ENCODE results near the gene FAM98B. TPM values are rescaled to one million over a fixed set of nuclear protein-coding genes. Genes with fewer than 3 reads are reported as not detected.

Gene FAM98B
- total RNA-seq, 3 donors from 2014 or later: 42.5 to 44.6 (median 44.0) TPM

- Mint-ChIP-seq H3K27me3 (ENCODE audit: low read depth) (no peaks in the 10 kb centered on the region), H3K9me3 (no peaks in the 10 kb centered on the region), H3K4me1 (ENCODE audit: low read depth) (peaks cover 30% of the 10 kb centered on the region), H3K4me3 (no peak overlapping the region), H3K36me3 (ENCODE audit: insufficient read depth) (peaks cover 37% of the 10 kb centered on the region)
- DNase-seq (no peak), ATAC-seq (no peak)
These were observed 23.7 kb downstream of the FAM98B start for GRCh38 chr15:38477637-38478036.

GRCh38 chr15:38479266-38479665 is 25.3 kb downstream of the FAM98B start:
- no peaks in the 10 kb centered on the region for H3K27me3 Mint-ChIP-seq (ENCODE audit: low read depth)
- H3K4me1 Mint-ChIP-seq (ENCODE audit: low read depth): peaks cover 31% of the 10 kb centered on the region
- DNase-seq: no peak
- no peaks in the 10 kb centered on the region for H3K9me3 Mint-ChIP-seq
- H3K4me3 Mint-ChIP-seq: no peak overlapping the region
- no peak for ATAC-seq
- peaks cover 36% of the 10 kb centered on the region for H3K36me3 Mint-ChIP-seq (ENCODE audit: insufficient read depth)

- no peak for DNase-seq
- H3K9me3 Mint-ChIP-seq: no peaks in the 10 kb centered on the region
- H3K27me3 Mint-ChIP-seq (ENCODE audit: low read depth): no peaks in the 10 kb centered on the region
- ATAC-seq: no peak
- no peak overlapping the region for H3K4me3 Mint-ChIP-seq
- peaks cover 32% of the 10 kb centered on the region for H3K36me3 Mint-ChIP-seq (ENCODE audit: insufficient read depth)
- peaks cover 28% of the 10 kb centered on the region for H3K4me1 Mint-ChIP-seq (ENCODE audit: low read depth)
These were observed 25.8 kb downstream of the FAM98B start for GRCh38 chr15:38479756-38480155.

GRCh38 chr15:38481113-38481512 is 27.2 kb downstream of the FAM98B start:
- ATAC-seq (no peak), DNase-seq (no peak)
- Mint-ChIP-seq H3K9me3 (no peaks in the 10 kb centered on the region), H3K36me3 (ENCODE audit: insufficient read depth) (peaks cover 26% of the 10 kb centered on the region), H3K27me3 (ENCODE audit: low read depth) (no peaks in the 10 kb centered on the region), H3K4me1 (ENCODE audit: low read depth) (peaks cover 33% of the 10 kb centered on the region), H3K4me3 (no peak overlapping the region)

- Mint-ChIP-seq H3K27me3 (ENCODE audit: low read depth) (no peaks in the 10 kb centered on the region), H3K9me3 (no peaks in the 10 kb centered on the region), H3K4me3 (no peak overlapping the region), H3K36me3 (ENCODE audit: insufficient read depth) (peaks cover 22% of the 10 kb centered on the region), H3K4me1 (ENCODE audit: low read depth) (peaks cover 38% of the 10 kb centered on the region)
- DNase-seq (no peak), ATAC-seq (no peak)
These were observed 27.8 kb downstream of the FAM98B start for GRCh38 chr15:38481761-38482160.

- no peak overlapping the region for H3K4me3 Mint-ChIP-seq
These were observed 28.6 kb downstream of the FAM98B start for GRCh38 chr15:38482572-38482971.

GRCh38 chr15:38486936-38487335 is 33.0 kb downstream of the FAM98B start:
- ATAC-seq: peak; percentile 92 to 97
- peaks cover 29% of the 10 kb centered on the region for H3K36me3 Mint-ChIP-seq (ENCODE audit: insufficient read depth)

More at GRCh38 chr15:38482572-38482971, 28.6 kb downstream of the FAM98B start:
- ATAC-seq: no peak
- peaks cover 45% of the 10 kb centered on the region for H3K4me1 Mint-ChIP-seq (ENCODE audit: low read depth)
- H3K36me3 Mint-ChIP-seq (ENCODE audit: insufficient read depth): peaks cover 22% of the 10 kb centered on the region
- DNase-seq: no peak
- no peaks in the 10 kb centered on the region for H3K27me3 Mint-ChIP-seq (ENCODE audit: low read depth)
- no peaks in the 10 kb centered on the region for H3K9me3 Mint-ChIP-seq

GRCh38 chr15:38487378-38487777 is 33.5 kb downstream of the FAM98B start:
- Mint-ChIP-seq H3K4me1 (ENCODE audit: low read depth) (peaks cover 44% of the 10 kb centered on the region), H3K9me3 (no peaks in the 10 kb centered on the region), H3K27me3 (ENCODE audit: low read depth) (no peaks in the 10 kb centered on the region), H3K36me3 (ENCODE audit: insufficient read depth) (peaks cover 29% of the 10 kb centered on the region), H3K4me3 (no peak overlapping the region)
- no peak for ATAC-seq
- no peak for DNase-seq

More at GRCh38 chr15:38486936-38487335, 33.0 kb downstream of the FAM98B start:
- DNase-seq: no peak
- Mint-ChIP-seq H3K4me1 (ENCODE audit: low read depth) (peaks cover 48% of the 10 kb centered on the region), H3K9me3 (no peaks in the 10 kb centered on the region), H3K27me3 (ENCODE audit: low read depth) (no peaks in the 10 kb centered on the region), H3K4me3 (no peak overlapping the region)

GRCh38 chr15:38490242-38490922 is 36.5 kb downstream of the FAM98B start:
- no peaks in the 10 kb centered on the region for H3K9me3 Mint-ChIP-seq
- ATAC-seq (peak in 1 of 2 donors; percentile 21), DNase-seq (no peak)
- no peaks in the 10 kb centered on the region for H3K27me3 Mint-ChIP-seq (ENCODE audit: low read depth)
- H3K36me3 Mint-ChIP-seq (ENCODE audit: insufficient read depth): peaks cover 35% of the 10 kb centered on the region
- H3K4me1 Mint-ChIP-seq (ENCODE audit: low read depth): peaks cover 40% of the 10 kb centered on the region
- H3K4me3 Mint-ChIP-seq: no peak overlapping the region

GRCh38 chr15:38496151-38496550 is 42.2 kb downstream of the FAM98B start:
- Mint-ChIP-seq H3K36me3 (ENCODE audit: insufficient read depth) (peaks cover 57% of the 10 kb centered on the region), H3K27me3 (ENCODE audit: low read depth) (no peaks in the 10 kb centered on the region), H3K4me1 (ENCODE audit: low read depth) (peaks cover 19% of the 10 kb centered on the region), H3K4me3 (no peak overlapping the region), H3K9me3 (no peaks in the 10 kb centered on the region)
- ATAC-seq (no peak), DNase-seq (no peak)

- Mint-ChIP-seq H3K27me3 (ENCODE audit: low read depth) (no peaks in the 10 kb centered on the region), H3K36me3 (ENCODE audit: insufficient read depth) (peaks cover 66% of the 10 kb centered on the region), H3K9me3 (no peaks in the 10 kb centered on the region), H3K4me1 (ENCODE audit: low read depth) (peaks cover 11% of the 10 kb centered on the region), H3K4me3 (no peak overlapping the region)
- DNase-seq: no peak
- ATAC-seq: peak in 1 of 2 donors; percentile 30
These were observed 45.7 kb downstream of the FAM98B start for GRCh38 chr15:38499651-38500050.

- peaks cover 10% of the 10 kb centered on the region for H3K4me1 Mint-ChIP-seq (ENCODE audit: low read depth)
- DNase-seq: no peak
These were observed 49.6 kb downstream of the FAM98B start for GRCh38 chr15:38503496-38503895.

GRCh38 chr15:38504680-38505467 is 50.9 kb downstream of the FAM98B start:
- DNase-seq: no peak
- peaks cover 58% of the 10 kb centered on the region for H3K36me3 Mint-ChIP-seq (ENCODE audit: insufficient read depth)
- ATAC-seq: peak; percentile 39 to 53
- peaks cover 16% of the 10 kb centered on the region for H3K4me1 Mint-ChIP-seq (ENCODE audit: low read depth)
- H3K9me3 Mint-ChIP-seq: no peaks in the 10 kb centered on the region
- no peak overlapping the region for H3K4me3 Mint-ChIP-seq
- H3K27me3 Mint-ChIP-seq (ENCODE audit: low read depth): no peaks in the 10 kb centered on the region

More at GRCh38 chr15:38503496-38503895, 49.6 kb downstream of the FAM98B start:
- no peaks in the 10 kb centered on the region for H3K27me3 Mint-ChIP-seq (ENCODE audit: low read depth)
- H3K9me3 Mint-ChIP-seq: no peaks in the 10 kb centered on the region
- no peak for ATAC-seq
- H3K4me3 Mint-ChIP-seq: no peak overlapping the region
- peaks cover 68% of the 10 kb centered on the region for H3K36me3 Mint-ChIP-seq (ENCODE audit: insufficient read depth)

GRCh38 chr15:38506997-38507396 is 53.1 kb downstream of the FAM98B start:
- ATAC-seq (no peak), DNase-seq (no peak)
- H3K4me3 Mint-ChIP-seq: no peak overlapping the region
- H3K36me3 Mint-ChIP-seq (ENCODE audit: insufficient read depth): peaks cover 57% of the 10 kb centered on the region
- no peaks in the 10 kb centered on the region for H3K27me3 Mint-ChIP-seq (ENCODE audit: low read depth)
- H3K4me1 Mint-ChIP-seq (ENCODE audit: low read depth): peaks cover 19% of the 10 kb centered on the region
- no peaks in the 10 kb centered on the region for H3K9me3 Mint-ChIP-seq

GRCh38 chr15:38507570-38507969 is 53.6 kb downstream of the FAM98B start:
- no peaks in the 10 kb centered on the region for H3K27me3 Mint-ChIP-seq (ENCODE audit: low read depth)
- DNase-seq (no peak), ATAC-seq (no peak)
- H3K4me3 Mint-ChIP-seq: no peak overlapping the region
- peaks cover 19% of the 10 kb centered on the region for H3K4me1 Mint-ChIP-seq (ENCODE audit: low read depth)
- peaks cover 52% of the 10 kb centered on the region for H3K36me3 Mint-ChIP-seq (ENCODE audit: insufficient read depth)
- no peaks in the 10 kb centered on the region for H3K9me3 Mint-ChIP-seq
